Neural progenitor cell (in vitro differentiated cells): ENCODE results near the gene PLEKHO2. TPM values are rescaled to one million over a fixed set of nuclear protein-coding genes. Genes with fewer than 3 reads are reported as not detected.

Experiments
- DNase-seq: peaks from one replicate; pipeline ENCODE4 v3.0.0-alpha.2; 2016; ENCODE audit warnings: low spot score
- H2AFZ ChIP-seq: fragments of 200-600 bp; sonication (generic); replicated peaks from 2 replicates; pipeline ENCODE4 v1.6.1; 2016; ENCODE audit warnings: antibody characterized with exemption
- H3F3A ChIP-seq: fragments of 200-600 bp; sonication (generic); 2 replicates; pipeline ENCODE4 v1.6.1; 2016; ENCODE audit warnings: antibody characterized with exemption, low read depth
- H3K27ac ChIP-seq: fragments of 200-600 bp; sonication (generic); 2 replicates; pipeline ENCODE4 v1.5.1; 2016; ENCODE audit warnings: mild to moderate bottlenecking
- H3K27me3 ChIP-seq: fragments of 200-600 bp; sonication (generic); 2 replicates; pipeline ENCODE4 v1.6.1; 2016; ENCODE audit warnings: mild to moderate bottlenecking, moderate library complexity
- H3K36me3 ChIP-seq: fragments of 200-600 bp; sonication (generic); 2 replicates; pipeline ENCODE4 v1.5.1; 2016
- H3K4me1 ChIP-seq: fragments of 200-600 bp; sonication (generic); 2 replicates; pipeline ENCODE4 v1.6.1; 2016; ENCODE audit warnings: mixed run types
- H3K4me2 ChIP-seq: fragments of 200-600 bp; sonication (generic); 2 replicates; pipeline ENCODE4 v1.6.1; 2016
- H3K4me3 ChIP-seq: fragments of 200-600 bp; sonication (generic); 2 replicates; pipeline ENCODE4 v1.5.1; 2016
- H3K79me2 ChIP-seq: fragments of 200-600 bp; sonication (generic); 2 replicates; pipeline ENCODE4 v1.6.1; 2016; ENCODE audit warnings: low read depth
- H3K9ac ChIP-seq: fragments of 200-600 bp; sonication (generic); 2 replicates; pipeline ENCODE4 v1.6.1; 2016
- H3K9me3 ChIP-seq: fragments of 200-600 bp; sonication (generic); 2 replicates; pipeline ENCODE4 v1.5.1; 2016; ENCODE audit warnings: low read depth
- H4K20me1 ChIP-seq: fragments of 200-600 bp; sonication (generic); 2 replicates; pipeline ENCODE4 v1.6.1; 2016; ENCODE audit warnings: low read depth
- H3K27ac Mint-ChIP-seq: 3 replicates; pipeline ENCODE4 v1.8.0; 2021; ENCODE audit warnings: mixed read lengths
- H3K27me3 Mint-ChIP-seq: 2 replicates; pipeline ENCODE4 v1.8.0; 2022; ENCODE audit warnings: low read depth, mild to moderate bottlenecking, inconsistent platforms, moderate library complexity, mixed read lengths; ENCODE audit not compliant: insufficient read depth
- H3K36me3 Mint-ChIP-seq: 3 replicates; pipeline ENCODE4 v1.8.0; 2021; ENCODE audit warnings: mixed read lengths
- H3K4me1 Mint-ChIP-seq: 3 replicates; pipeline ENCODE4 v1.8.0; 2021; ENCODE audit warnings: mixed read lengths
- H3K4me3 Mint-ChIP-seq: 3 replicates; pipeline ENCODE4 v1.8.0; 2021; ENCODE audit warnings: mild to moderate bottlenecking, moderate library complexity, mixed read lengths
- H3K9me3 Mint-ChIP-seq: 3 replicates; pipeline ENCODE4 v1.8.0; 2020; ENCODE audit warnings: mixed read lengths
- CTCF ChIP-seq: fragments of 200-600 bp; sonication (generic); IDR thresholded peaks from 2 replicates; pipeline ENCODE4 v1.5.1; 2017; ENCODE audit warnings: antibody characterized with exemption, mild to moderate bottlenecking
- EZH2 ChIP-seq: fragments of 200-600 bp; sonication (generic); IDR thresholded peaks from 2 replicates; pipeline ENCODE4 v1.6.1; 2017; ENCODE audit warnings: antibody characterized with exemption, mild to moderate bottlenecking, moderate library complexity
- EZH2phosphoT487 ChIP-seq: fragments of 200-600 bp; sonication (generic); IDR thresholded peaks from 2 replicates; pipeline ENCODE4 v1.6.1; 2017; ENCODE audit warnings: antibody characterized with exemption
- total RNA-seq: library from RNA; depleted of rRNA; stranded (reverse); fragments of >200 nt; gene quantifications from 2 replicates; pipeline ENCODE4 v1.2.3, GENCODE V29; 2015; ENCODE audit warnings: low replicate concordance

Gene PLEKHO2
- total RNA-seq, 1 donor from 2014 or later = 7.7 TPM

DNA sequence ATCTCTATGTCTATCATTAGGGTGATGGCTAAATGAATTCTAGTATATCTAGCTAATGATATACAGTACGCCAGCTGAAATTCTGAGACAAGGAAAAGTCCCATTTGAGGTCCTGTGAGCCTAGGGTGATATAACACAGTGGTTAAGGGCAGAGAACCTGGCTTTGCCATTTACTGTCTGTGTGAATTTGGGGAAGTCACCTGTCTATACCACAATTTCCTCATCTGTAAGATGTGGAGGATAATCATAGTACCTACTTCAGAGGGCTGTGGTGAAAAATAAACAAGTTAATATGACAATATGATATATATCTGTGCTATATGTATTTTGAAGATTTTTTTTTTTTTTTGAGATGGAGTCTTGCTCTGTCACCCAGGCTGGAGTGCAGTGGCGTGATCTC, 60.2 kb downstream of the PLEKHO2 start:
- Mint-ChIP-seq H3K4me1 (peaks cover 7% of the 10 kb centered on the region), H3K9me3 (peaks cover 22% of the 10 kb centered on the region), H3K27me3 (peaks cover 2% of the 10 kb centered on the region), H3K36me3 (peaks cover 3% of the 10 kb centered on the region), H3K27ac (no peak overlapping the region), H3K4me3 (no peak overlapping the region)
- Histone ChIP-seq H3K9me3 (no peaks in the 10 kb centered on the region), H2AFZ (no peak overlapping the region), H3K9ac (no peak overlapping the region), H4K20me1 (no peaks in the 10 kb centered on the region), H3F3A (peaks cover 15% of the 10 kb centered on the region), H3K36me3 (no peaks in the 10 kb centered on the region), H3K4me2 (no peak overlapping the region), H3K27ac (no peak overlapping the region), H3K79me2 (no peaks in the 10 kb centered on the region), H3K4me3 (no peak overlapping the region), H3K4me1 (peaks cover 7% of the 10 kb centered on the region), H3K27me3 (no peaks in the 10 kb centered on the region)
- DNase-seq = no peak
- TF ChIP-seq CTCF (no peak), EZH2 (no peak)

DNA sequence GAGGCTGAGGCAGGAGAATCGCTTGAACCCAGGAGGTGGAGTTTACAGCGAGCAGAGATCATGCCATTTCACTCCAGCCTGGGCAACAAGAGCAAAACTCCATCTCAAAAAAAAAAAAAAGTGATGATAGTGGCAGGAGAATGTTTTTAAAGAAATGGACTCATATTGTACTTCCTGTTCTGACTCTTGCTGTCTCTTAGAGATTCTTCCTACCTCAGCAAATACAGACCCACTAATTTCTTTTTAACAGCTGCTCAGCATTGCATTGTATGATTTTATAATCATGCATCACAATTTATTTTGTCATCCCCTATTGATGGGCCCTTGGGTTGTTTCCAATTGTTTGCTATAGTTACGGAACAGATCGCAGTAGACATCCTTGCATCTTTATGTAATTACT, 61.1 kb downstream of the PLEKHO2 start:
- Mint-ChIP-seq H3K4me3 (no peak overlapping the region), H3K27ac (no peak overlapping the region), H3K4me1 (peaks cover 7% of the 10 kb centered on the region), H3K9me3 (peaks cover 22% of the 10 kb centered on the region), H3K36me3 (peaks cover 3% of the 10 kb centered on the region), H3K27me3 (peaks cover 2% of the 10 kb centered on the region)
- no peaks in the 10 kb centered on the region for H3K79me2 ChIP-seq
- H3K4me2 ChIP-seq = no peak overlapping the region
- no peaks in the 10 kb centered on the region for H3K36me3 ChIP-seq
- no peaks in the 10 kb centered on the region for H3K9me3 ChIP-seq
- H2AFZ ChIP-seq = no peak overlapping the region
- H3K4me1 ChIP-seq = peaks cover 7% of the 10 kb centered on the region
- no peaks in the 10 kb centered on the region for H4K20me1 ChIP-seq
- H3K9ac ChIP-seq = no peak overlapping the region
- TF ChIP-seq EZH2 = no peak
- no peak for TF ChIP-seq CTCF
- no peak for TF ChIP-seq EZH2phosphoT487
- H3K4me3 ChIP-seq = no peak overlapping the region
- DNase-seq = no peak
- H3F3A ChIP-seq = peaks cover 15% of the 10 kb centered on the region
- no peak overlapping the region for H3K27ac ChIP-seq
- H3K27me3 ChIP-seq = no peaks in the 10 kb centered on the region

- Histone ChIP-seq H2AFZ (no peak overlapping the region), H3K79me2 (no peaks in the 10 kb centered on the region), H3K4me2 (no peak overlapping the region), H3F3A (peaks cover 15% of the 10 kb centered on the region), H3K4me3 (no peak overlapping the region), H3K4me1 (peaks cover 4% of the 10 kb centered on the region), H3K27ac (no peak overlapping the region), H3K9ac (no peak overlapping the region), H3K27me3 (no peaks in the 10 kb centered on the region), H3K36me3 (no peaks in the 10 kb centered on the region), H3K9me3 (no peaks in the 10 kb centered on the region), H4K20me1 (no peaks in the 10 kb centered on the region)
- peaks cover 7% of the 10 kb centered on the region for H3K4me1 Mint-ChIP-seq
- H3K27ac Mint-ChIP-seq = no peak overlapping the region
- peaks cover 22% of the 10 kb centered on the region for H3K9me3 Mint-ChIP-seq
- no peak overlapping the region for H3K4me3 Mint-ChIP-seq
- H3K27me3 Mint-ChIP-seq = peaks cover 2% of the 10 kb centered on the region
- peaks cover 3% of the 10 kb centered on the region for H3K36me3 Mint-ChIP-seq
- no peak for DNase-seq
- no peak for TF ChIP-seq EZH2
- TF ChIP-seq EZH2phosphoT487 = no peak
- TF ChIP-seq CTCF = no peak
These were observed 61.7 kb downstream of the PLEKHO2 start for GRCh38 chr15:64903326-64903950.
